ENCODE results near the gene RIPOR2.
"Not testable (repeated sequence)": the region's sequence is repeated elsewhere in the genome, so short reads cannot be mapped to it uniquely, and the experiment has no call there.

Gene RIPOR2

GRCh38 chr6:24757611-24758010, 178.1 kb downstream of the RIPOR2 start:
- DNase-seq, result no peak

DNA sequence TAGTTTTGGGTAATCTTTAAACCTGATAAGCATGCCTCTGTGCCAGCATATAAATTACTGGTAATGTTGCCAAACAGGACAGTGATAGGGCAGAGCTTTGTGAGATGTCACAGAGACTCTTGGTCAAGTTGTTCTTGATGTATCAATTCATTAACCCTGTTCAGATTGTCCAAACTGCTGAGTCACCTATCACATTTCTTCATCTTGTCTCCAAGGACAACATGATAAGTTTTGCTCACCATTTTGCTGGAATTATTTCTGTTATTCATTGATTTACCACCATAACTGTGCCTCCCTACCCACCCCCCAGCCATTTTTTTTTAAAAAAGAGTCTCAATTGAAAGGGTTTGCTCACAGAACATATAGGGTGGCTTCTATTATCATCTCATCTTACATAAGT, 180.5 kb downstream of the RIPOR2 start:
- no peak for DNase-seq

- DNase-seq, result not testable (repeated sequence)
Observed at GRCh38 chr6:24754378-24754777, 181.4 kb downstream of the RIPOR2 start.
